CMK (cell line): ENCODE results near the gene IL22RA1.

Source experiments
- DNase-seq: peaks from one replicate; pipeline ENCODE4 v3.0.0-alpha.2; 2010; ENCODE audit warnings: low read depth

IL22RA1 gene

GRCh38 chr1:24071941-24072340, 71.0 kb downstream of the IL22RA1 start:
- DNase-seq: no peak

GRCh38 chr1:24070821-24071393, 72.0 kb downstream of the IL22RA1 start:
- DNase-seq: peak; percentile 60

- DNase-seq: no peak
Measured at GRCh38 chr1:24069817-24070216, 73.1 kb downstream of the IL22RA1 start.
